Activated naive CD8-positive, alpha-beta T cell treated with anti-CD3 and anti-CD28 coated beads, Interleukin-2, amount 10 ng/mL, durations not matched to agents 7 days and 5 days (primary cell): Measurements from ENCODE around the gene ANAPC13. TPM values are rescaled to one million over a fixed set of nuclear protein-coding genes. Genes with fewer than 3 reads are reported as not detected.

ENCODE experiments used
- ATAC-seq: fragments of 150-1000 bp; cut with Tn5 transposase; one replicate; pipeline ENCODE4 v1.10.0; 2021; ENCODE audit warnings: low read depth, moderate library complexity
- POLR2A ChIA-PET: fragments of 350-600 bp; sonication (Branson Sonifier 250); formaldehyde crosslinking; loops from one replicate; lab custom pipeline; 2021; ENCODE audit warnings: antibody characterized with exemption; lab: Charles Lee
- DNase-seq: peaks from one replicate; pipeline ENCODE4 v3.0.0; 2021
- H3K27ac Mint-ChIP-seq: one replicate; pipeline ENCODE4 v1.8.0; 2022; ENCODE audit warnings: mild to moderate bottlenecking, mixed read lengths
- H3K27me3 Mint-ChIP-seq: one replicate; pipeline ENCODE4 v1.8.0; 2022; ENCODE audit warnings: mild to moderate bottlenecking, moderate library complexity, mixed read lengths
- H3K36me3 Mint-ChIP-seq: one replicate; pipeline ENCODE4 v1.8.0; 2021; ENCODE audit warnings: mild to moderate bottlenecking, mixed read lengths
- H3K4me1 Mint-ChIP-seq: one replicate; pipeline ENCODE4 v1.8.0; 2021; ENCODE audit warnings: mixed read lengths
- H3K4me3 Mint-ChIP-seq: one replicate; pipeline ENCODE4 v1.8.0; 2022; ENCODE audit warnings: mild to moderate bottlenecking, moderate library complexity, mixed read lengths
- H3K9me3 Mint-ChIP-seq: one replicate; pipeline ENCODE4 v1.8.0; 2021; ENCODE audit warnings: mixed read lengths
- total RNA-seq, 2 experiments: library from RNA; stranded (reverse); gene quantifications; one replicate each; pipeline ENCODE4 v1.2.3, GENCODE V29; 2021

ANAPC13 gene
- total RNA-seq, 2 experiments from 2014 or later, result 17.6 to 26.9 TPM

- no peak overlapping the region for H3K27ac Mint-ChIP-seq
- H3K27me3 Mint-ChIP-seq, result peaks cover 20% of the 10 kb centered on the region
- H3K9me3 Mint-ChIP-seq, result no peaks in the 10 kb centered on the region
- H3K36me3 Mint-ChIP-seq, result no peaks in the 10 kb centered on the region
- ATAC-seq (no peak), DNase-seq (no peak)
- POLR2A ChIA-PET, result no interaction called here
- H3K4me3 Mint-ChIP-seq, result no peak overlapping the region
- H3K4me1 Mint-ChIP-seq, result no peaks in the 10 kb centered on the region
Measured at GRCh38 chr3:134430950-134431445, 54.8 kb downstream of the ANAPC13 start.

GRCh38 chr3:134430174-134430573 is 55.6 kb downstream of the ANAPC13 start:
- POLR2A ChIA-PET, result no interaction called here
- Mint-ChIP-seq H3K4me3 (no peak overlapping the region), H3K27me3 (peaks cover 20% of the 10 kb centered on the region), H3K36me3 (no peaks in the 10 kb centered on the region), H3K4me1 (no peaks in the 10 kb centered on the region), H3K27ac (no peak overlapping the region), H3K9me3 (no peaks in the 10 kb centered on the region)
- ATAC-seq (no peak), DNase-seq (no peak)

GRCh38 chr3:134428401-134428800 is 57.4 kb downstream of the ANAPC13 start:
- DNase-seq, result no peak
- POLR2A ChIA-PET, result no interaction called here
- H3K4me1 Mint-ChIP-seq, result no peaks in the 10 kb centered on the region
- no peak overlapping the region for H3K4me3 Mint-ChIP-seq
- ATAC-seq, result no peak
- H3K27ac Mint-ChIP-seq, result no peak overlapping the region
- no peaks in the 10 kb centered on the region for H3K36me3 Mint-ChIP-seq
- H3K27me3 Mint-ChIP-seq, result peaks cover 14% of the 10 kb centered on the region
- no peaks in the 10 kb centered on the region for H3K9me3 Mint-ChIP-seq

Other genes with a start within 250 kb of the ANAPC13 start
- 10 to 100 TPM; 23.3 to 23.4 TPM for gene RYK, start 235.1 kb downstream of the ANAPC13 start, total RNA-seq
- not detected for gene AMOTL2, start 111.5 kb downstream of the ANAPC13 start, total RNA-seq
- 10 to 100 TPM; 25.2 to 26.3 TPM for gene CEP63, start 72 bp upstream of the ANAPC13 start, total RNA-seq
- not detected for gene KY, start 165.0 kb upstream of the ANAPC13 start, total RNA-seq